LNCaP clone FGC (cell line): ENCODE data around the gene MYOCD.

Experiments used
- DNase-seq: peaks from one replicate; pipeline ENCODE4 v3.0.0-alpha.2; 2011; ENCODE audit warnings: low read depth
- H3K4me3 ChIP-seq: 2 replicates; pipeline ENCODE4 v1.5.1; 2011; ENCODE audit warnings: mild to moderate bottlenecking, low read depth, low read length, control low read depth
- CTCF ChIP-seq: IDR thresholded peaks from 2 replicates; pipeline ENCODE4 v1.5.1; 2012; ENCODE audit warnings: mild to moderate bottlenecking; ENCODE audit not compliant: control insufficient read depth, insufficient read depth; ENCODE audit errors: extremely low read depth

The MYOCD gene

DNA sequence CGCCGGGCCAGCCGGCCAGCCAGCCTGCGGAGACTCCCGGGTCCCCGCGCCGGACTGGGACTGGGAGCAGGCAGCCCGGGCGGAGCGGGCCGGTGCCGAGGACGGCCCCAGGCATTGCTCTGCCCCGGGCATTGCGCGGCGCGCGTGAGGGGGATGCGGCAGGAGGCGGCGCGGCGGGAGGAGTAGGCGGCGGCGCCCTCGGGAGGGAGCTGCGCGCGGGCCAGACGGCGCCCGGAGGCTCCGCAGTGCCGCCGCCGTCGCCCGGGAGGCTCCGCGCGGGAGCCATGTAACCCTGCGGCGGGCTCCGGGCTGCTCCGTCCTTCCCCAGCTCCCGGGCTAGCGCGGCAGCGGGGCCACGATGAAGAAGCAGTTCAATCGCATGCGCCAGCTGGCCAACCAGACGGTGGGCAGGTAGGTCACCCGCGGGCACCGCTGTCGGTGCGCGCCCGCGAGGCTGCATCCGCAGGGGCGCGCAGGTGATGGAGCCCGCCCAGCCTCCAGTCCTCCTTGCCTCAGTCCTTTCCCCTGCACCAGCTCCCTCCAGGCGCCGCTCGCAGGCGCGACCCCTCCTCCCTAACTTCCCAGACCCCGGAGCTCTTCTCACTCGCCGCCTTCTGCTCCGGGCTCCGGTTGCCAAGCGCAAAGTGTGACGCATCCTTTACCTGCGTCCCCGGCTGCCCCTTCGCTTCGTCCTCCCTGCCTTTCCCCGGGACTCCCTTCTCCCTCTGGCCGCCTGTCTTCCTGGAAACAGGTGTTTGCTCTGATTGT lies 124.0 kb downstream of the MYOCD start, which contains the start of gene ARHGAP44:
ARHGAP44 (plus strand) TSS at position 18 of the 768 bp plus-strand sequence; CDS start at position 359, 341 bp downstream.
- no peak; the same call in 1 of the 2 replicates for TF ChIP-seq CTCF
- peak within 1 kb of the TSS; percentile 77 for H3K4me3 ChIP-seq
- no peak for DNase-seq

DNA sequence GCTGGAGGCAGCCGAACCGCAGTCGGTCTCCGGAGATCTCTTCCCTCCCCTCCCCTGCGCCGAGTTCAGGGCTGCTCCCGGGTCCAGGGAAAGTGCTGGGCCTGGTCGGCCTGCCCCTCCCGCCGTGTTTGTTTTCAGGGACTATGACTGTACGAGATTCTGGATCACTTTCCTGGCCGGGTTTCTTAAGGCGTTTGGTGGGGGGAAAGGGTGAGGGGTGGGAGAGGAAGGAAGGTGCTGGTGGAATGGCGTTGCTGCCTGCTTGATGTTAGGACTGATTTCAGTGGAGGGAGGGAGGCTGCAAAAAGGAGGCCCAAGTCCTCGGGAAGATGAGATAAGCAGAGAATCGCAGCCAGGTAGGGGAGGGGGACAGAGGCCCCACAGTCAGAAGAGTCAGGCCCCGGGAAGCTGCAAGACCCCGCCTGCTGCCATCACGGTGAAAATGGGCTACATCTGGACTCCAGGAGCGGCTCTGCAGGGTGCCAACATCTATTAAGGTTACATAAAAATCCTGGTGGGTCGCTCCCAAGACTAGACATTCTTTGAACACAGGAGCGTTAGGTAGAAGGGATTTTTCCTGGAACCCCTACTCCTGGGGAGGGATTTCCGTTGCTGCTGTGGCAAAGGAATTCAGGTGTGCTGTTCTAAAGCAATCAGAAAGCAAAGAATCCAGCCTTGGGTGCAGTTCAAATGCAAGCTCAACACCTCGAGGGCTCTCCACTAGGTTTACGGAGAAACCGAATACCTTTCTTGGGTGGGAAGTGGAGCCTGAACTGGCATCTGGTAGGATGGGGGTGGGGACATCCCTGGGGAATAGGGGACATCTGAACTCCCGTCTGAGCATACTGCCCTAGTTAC lies 124.8 kb downstream of the MYOCD start:
- DNase-seq, result no peak
- TF ChIP-seq CTCF, result no peak

DNA sequence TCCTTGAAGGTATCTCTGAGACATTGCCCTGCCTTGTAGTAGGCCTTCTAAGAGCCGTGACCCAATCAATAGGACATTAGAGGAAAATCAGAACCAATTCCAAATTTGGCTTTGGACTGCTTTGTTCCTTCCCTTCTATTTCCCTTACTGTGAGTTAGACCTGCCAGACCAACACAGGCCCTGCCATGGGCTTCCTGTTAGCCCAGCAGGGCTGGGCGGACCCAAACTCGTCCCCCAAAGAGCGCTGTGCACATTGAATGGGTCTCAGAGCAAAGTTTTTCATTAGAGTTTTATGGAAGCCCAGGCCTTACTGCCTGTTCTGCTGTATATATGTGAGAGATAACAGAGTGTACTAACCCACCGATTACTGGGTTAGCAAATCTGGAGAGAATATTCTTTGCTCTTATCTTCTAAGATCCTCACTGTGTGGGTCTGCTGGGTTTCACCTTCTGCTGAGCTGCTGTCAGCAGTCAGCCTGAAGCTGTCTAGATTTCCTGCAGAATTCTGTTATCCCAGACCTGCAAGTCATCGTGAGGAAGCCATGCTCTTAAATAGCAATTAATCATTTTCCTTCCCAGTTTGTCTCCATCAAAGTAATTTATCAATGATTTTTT lies 129.3 kb downstream of the MYOCD start:
- TF ChIP-seq CTCF, result no peak
- DNase-seq, result no peak
- H3K4me3 ChIP-seq, result no peak overlapping the region

More for the DNA sequence above, 124.8 kb downstream of the MYOCD start:
- peak overlapping the region; percentile 77 for H3K4me3 ChIP-seq

GRCh38 chr17:12800855-12801365 lies 135.2 kb downstream of the MYOCD start:
- no peak for DNase-seq
- no peak for TF ChIP-seq CTCF
- no peak overlapping the region for H3K4me3 ChIP-seq

DNA sequence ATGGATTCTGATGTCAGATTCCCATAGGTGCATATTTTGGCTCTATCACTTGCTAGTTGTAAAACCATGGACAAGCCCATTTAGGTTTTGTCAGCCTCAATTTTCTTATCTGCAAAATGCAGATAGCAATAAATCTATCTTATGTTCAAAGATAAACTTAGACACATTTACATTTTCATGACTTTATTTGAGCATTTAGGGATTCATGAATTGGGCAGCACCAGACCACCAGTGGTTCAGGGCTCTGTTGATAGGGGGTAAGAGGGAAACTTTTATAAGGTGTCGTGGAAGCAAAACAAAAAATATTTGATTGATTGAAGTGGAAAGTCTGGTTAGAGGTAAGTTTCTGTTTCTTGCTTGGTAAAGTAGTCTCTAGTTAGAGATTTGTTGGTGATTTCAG lies 140.9 kb downstream of the MYOCD start:
- no peak for TF ChIP-seq CTCF
- no peak overlapping the region for H3K4me3 ChIP-seq
- no peak for DNase-seq

DNA sequence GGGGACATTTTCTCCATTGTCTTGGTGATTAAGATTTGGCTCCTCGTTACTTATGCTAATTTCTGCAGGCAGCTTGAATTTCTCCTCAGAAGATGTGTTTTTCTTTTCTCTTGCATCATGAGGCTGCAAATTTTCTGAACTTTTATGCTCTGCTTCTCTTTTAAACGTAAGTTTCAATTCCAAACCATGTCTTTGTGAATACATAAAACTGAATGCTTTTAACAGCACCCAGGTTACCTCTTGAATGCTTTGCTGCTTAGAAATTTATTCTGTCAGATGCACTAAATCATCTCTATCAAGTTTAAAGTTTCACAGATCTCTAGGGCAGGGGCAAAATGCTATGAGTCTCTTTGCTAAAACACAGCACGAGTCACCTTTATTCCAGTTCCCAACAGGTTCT lies 143.0 kb downstream of the MYOCD start:
- DNase-seq, result no peak
- no peak overlapping the region for H3K4me3 ChIP-seq
- TF ChIP-seq CTCF, result no peak
